Gastrocnemius medialis (tissue), 4 donors: ENCODE results near the gene CRACDL.

Source experiments
- POLR2A ChIP-seq, 2 donors: fragments of 450-650 bp; IDR thresholded peaks; one replicate each; pipeline ENCODE4 v1.6.1; 2017; ENCODE audit warnings: antibody characterized with exemption in 2 of 2, mild to moderate bottlenecking in 2 of 2, moderate library complexity in 2 of 2
- TF ChIP-seq, protein P1 (sequence below), 5 experiments: fragments of 450-650 bp in 3 of 5; fragments of 200-600 bp in 2 of 5; sonication (generic) in 2 of 5; IDR thresholded peaks in 4 of 5; conservative IDR thresholded peaks in 1 of 5; 1 replicate in 4 of 5; 2 replicates in 1 of 5; pipeline ENCODE4 v1.5.1; 2016 to 2019; ENCODE audit warnings: antibody characterized with exemption in 5 of 5, mild to moderate bottlenecking in 3 of 5, moderate library complexity in 3 of 5

DNA sequence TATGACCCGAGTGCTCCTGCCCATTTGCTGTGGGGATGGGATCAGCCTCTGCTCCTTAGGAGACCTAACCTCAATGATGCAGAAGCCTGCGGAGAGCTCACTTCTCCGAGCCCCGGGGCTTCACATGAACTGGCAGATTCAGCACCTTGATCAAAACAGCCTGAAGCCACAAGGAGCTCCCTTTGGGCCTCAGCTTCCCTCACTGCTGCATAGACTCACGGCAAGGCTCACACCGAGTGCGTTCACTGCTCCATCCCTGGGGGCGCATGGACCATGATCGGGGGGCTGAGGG lies 33.0 kb downstream of the CRACDL start:
- TF ChIP-seq, protein P1, sequence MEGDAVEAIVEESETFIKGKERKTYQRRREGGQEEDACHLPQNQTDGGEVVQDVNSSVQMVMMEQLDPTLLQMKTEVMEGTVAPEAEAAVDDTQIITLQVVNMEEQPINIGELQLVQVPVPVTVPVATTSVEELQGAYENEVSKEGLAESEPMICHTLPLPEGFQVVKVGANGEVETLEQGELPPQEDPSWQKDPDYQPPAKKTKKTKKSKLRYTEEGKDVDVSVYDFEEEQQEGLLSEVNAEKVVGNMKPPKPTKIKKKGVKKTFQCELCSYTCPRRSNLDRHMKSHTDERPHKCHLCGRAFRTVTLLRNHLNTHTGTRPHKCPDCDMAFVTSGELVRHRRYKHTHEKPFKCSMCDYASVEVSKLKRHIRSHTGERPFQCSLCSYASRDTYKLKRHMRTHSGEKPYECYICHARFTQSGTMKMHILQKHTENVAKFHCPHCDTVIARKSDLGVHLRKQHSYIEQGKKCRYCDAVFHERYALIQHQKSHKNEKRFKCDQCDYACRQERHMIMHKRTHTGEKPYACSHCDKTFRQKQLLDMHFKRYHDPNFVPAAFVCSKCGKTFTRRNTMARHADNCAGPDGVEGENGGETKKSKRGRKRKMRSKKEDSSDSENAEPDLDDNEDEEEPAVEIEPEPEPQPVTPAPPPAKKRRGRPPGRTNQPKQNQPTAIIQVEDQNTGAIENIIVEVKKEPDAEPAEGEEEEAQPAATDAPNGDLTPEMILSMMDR (IDR thresholded peaks at IDR 0.05 in 4 of 5, conservative IDR thresholded peaks at IDR 0.05 in 1 of 5) = no peak
- TF ChIP-seq POLR2A (IDR thresholded peaks at IDR 0.05) = no peak
